GM10266 (cell line): ENCODE measurements around the gene CLDN5.

Experiments used
- DNase-seq: peaks from one replicate; pipeline ENCODE4 v3.0.0; 2012; ENCODE audit errors: extremely low spot score
- TF ChIP-seq, protein P1 (sequence below): IDR thresholded peaks from 2 replicates; pipeline ENCODE4 v1.5.1; 2012; ENCODE audit warnings: mild to moderate bottlenecking, low read depth; ENCODE audit not compliant: control insufficient read depth, insufficient read depth; ENCODE audit errors: missing control alignments

The CLDN5 gene

DNA sequence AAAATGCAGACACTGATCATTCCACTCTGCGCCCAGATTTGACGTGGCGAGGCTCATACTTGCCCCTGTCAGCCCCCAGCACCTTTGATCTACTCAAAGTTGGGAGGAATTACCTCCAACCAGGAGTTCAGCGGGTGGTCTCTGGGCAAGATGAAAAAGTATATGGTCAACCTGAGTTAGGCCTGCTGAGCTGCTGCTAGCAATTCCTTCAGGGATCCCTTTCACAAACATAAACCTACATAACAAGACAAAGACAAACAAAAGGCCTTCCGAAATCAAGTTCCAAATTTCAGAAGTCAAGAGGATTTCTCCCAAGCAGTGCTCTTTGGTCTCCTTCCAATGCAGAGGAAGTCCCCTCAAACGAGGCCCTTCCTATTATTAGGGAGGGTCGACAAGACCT, 20.8 kb downstream of the CLDN5 start:
- no peak for DNase-seq
- TF ChIP-seq, protein P1, sequence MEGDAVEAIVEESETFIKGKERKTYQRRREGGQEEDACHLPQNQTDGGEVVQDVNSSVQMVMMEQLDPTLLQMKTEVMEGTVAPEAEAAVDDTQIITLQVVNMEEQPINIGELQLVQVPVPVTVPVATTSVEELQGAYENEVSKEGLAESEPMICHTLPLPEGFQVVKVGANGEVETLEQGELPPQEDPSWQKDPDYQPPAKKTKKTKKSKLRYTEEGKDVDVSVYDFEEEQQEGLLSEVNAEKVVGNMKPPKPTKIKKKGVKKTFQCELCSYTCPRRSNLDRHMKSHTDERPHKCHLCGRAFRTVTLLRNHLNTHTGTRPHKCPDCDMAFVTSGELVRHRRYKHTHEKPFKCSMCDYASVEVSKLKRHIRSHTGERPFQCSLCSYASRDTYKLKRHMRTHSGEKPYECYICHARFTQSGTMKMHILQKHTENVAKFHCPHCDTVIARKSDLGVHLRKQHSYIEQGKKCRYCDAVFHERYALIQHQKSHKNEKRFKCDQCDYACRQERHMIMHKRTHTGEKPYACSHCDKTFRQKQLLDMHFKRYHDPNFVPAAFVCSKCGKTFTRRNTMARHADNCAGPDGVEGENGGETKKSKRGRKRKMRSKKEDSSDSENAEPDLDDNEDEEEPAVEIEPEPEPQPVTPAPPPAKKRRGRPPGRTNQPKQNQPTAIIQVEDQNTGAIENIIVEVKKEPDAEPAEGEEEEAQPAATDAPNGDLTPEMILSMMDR = no peak

DNA sequence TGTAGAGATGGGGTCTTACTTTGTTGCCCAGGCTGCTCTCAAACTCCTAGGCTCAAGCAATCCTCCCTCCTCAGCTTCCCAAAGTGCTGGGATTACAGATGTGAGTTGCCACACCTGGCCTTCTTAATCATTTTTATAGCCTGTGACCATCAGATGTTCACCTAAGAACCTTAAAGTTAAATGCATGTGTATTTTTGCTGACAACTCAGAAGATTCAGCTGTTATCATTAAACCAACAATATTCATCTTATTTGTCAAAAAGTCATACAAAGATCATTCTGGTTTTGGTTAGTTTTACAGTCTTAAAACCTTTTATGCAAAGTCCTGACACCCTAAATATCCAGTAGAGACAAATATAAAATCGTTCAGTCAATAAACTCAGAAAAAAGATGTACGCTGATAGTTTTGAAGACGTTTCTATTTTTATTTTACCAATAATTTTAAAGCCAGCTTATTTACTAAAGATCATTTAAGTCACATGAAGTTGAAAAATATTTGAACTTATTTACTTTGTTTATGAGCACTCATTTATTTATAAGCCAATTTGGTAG, 22.2 kb downstream of the CLDN5 start:
- TF ChIP-seq, protein P1 = no peak
- no peak for DNase-seq

DNA sequence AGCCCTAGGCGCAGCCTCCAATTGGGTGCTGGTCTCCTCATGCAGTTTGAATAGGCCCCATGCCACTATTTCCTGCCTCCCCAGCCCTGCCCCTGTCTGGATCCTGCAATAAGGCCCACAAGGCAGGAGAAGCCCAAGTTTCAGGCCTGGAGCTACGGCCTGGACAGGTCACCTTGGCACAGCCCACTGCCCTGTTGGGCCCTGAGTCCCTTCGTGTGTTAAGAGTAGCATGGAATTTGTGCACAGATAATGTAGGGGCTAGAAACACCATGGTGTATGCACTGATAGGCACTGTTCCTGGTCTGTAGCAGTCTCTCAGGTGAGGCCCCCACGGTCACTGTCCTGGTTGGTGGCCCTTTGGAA, 24.3 kb downstream of the CLDN5 start:
- DNase-seq = no peak
- TF ChIP-seq, protein P1 = no peak

DNA sequence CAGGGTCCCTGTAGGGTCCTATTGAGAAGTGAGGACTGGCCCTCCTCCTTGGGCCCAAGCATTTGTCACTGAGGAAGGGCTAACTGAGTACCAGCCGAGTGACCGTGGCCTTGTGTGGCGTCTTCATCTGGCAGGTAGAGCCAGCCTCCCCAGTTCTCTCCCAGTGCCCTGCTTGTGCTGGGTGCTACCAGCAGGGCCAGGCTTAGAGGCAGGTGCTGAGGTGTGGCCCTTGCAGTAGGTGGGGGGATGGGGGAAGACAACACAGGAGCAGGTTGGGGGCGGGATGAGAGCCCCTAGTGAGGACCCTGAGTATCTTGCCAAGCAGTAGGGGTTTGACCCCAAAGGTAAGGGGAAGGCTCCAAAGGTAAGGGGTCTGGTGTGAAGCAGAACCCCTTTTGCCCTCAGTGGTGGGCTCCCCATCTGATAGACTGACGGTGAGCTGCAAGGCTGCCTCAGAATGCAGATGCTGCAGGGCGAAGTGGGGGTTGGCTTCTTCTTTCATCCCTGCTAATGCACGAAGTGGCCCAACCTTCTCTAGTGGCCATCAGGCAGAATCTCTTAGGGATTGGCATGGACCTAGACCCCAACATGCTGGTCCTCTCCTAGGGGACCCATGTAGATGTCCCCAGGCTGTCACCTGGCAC, 24.9 kb downstream of the CLDN5 start:
- no peak for DNase-seq
- TF ChIP-seq, protein P1 = no peak

DNA sequence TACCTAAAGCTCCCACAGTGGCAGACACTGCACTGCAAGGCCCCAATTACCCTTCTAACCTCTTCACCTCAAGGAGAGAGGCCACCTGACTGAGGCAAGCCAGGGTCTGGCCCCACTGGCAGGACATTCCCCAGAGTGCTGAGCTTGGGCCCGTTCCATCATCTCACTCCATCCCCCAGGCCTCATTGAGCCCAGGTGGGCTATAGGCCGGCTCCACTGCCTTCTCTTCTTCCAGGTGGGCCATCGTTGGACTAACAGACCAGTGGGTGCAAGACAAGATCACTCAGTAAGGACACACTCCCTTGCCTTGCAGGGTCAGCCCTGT, 25.4 kb downstream of the CLDN5 start:
- DNase-seq = no peak
- TF ChIP-seq, protein P1 = no peak

DNA sequence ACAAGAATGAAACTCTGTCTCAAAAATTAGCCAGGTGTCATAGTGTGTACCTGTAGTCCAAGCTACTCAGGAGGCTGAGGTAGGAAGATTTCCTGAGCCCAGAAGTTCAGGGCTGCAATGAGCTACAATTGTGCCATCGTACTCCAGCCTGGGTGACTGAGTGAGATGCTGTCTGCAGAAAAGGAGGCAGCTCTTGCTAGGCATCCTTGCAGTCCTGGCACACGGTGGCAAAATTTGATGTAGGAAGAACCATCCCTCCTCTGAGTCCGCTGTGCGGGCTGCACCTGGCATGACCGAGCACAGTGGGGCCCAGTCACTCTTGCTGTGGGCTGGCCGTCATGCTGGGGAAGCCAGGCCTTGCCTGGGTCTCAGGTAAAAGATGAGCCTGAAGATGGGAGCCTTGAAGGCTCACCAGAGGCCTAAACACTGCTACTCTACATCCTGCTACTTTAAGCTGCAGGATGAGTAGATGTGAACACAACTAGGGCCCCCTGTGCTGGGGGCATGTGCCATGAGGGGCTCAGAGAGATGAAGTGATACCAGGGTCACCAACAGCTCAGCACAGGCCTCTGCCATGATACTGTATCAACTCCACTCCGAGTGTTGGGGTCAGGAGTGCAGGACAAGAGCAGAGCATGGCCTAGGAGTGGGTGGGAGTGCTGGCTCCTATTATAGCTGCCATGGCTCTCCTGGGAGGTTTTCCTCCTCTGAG, 25.9 kb downstream of the CLDN5 start:
- no peak for DNase-seq
- TF ChIP-seq, protein P1 = no peak

DNA sequence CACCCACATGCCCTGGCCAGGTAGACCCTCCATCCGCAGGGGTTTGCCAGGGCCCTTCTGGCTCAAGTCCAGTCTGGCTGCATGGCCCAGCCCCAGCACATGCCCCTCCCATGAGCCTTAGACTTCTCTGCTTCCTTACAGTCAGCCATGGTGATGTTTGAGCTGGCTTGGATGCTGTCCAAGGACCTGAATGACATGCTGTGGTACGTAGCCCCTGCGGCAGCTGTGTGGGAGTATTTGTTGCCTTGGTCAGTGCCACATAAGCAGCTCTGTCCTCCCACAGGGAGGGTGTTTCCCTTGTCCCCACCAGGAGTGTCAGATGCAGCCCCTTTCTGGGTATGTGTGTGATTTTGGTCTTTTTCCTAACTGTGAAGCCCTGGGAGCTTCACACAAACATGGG, 27.0 kb downstream of the CLDN5 start:
- TF ChIP-seq, protein P1 = no peak
- DNase-seq = no peak
